Upper lobe of right lung (tissue), 1 donor: ENCODE measurements around the gene SETD6. TPM values are rescaled to one million over a fixed set of nuclear protein-coding genes. Genes with fewer than 3 reads are reported as not detected.
A peak's percentile ranks its signal among the peaks of the same experiment; 100 is the strongest.

Experiments
- ATAC-seq: fragments of 200-7000 bp; cut with Tn5 transposase; one replicate; pipeline ENCODE4 v1.9.1; 2020; ENCODE audit warnings: mild to moderate bottlenecking, moderate library complexity
- DNase-seq: peaks from one replicate; pipeline ENCODE4 v3.0.0-alpha.2; 2020
- H3K27ac ChIP-seq: fragments of 200-600 bp; one replicate; pipeline ENCODE4 v1.8.0; 2022
- H3K27me3 ChIP-seq: fragments of 200-600 bp; one replicate; pipeline ENCODE4 v1.8.0; 2022; ENCODE audit warnings: mild to moderate bottlenecking
- H3K36me3 ChIP-seq: fragments of 200-600 bp; one replicate; pipeline ENCODE4 v1.8.0; 2022
- H3K4me1 ChIP-seq: fragments of 200-600 bp; one replicate; pipeline ENCODE4 v1.8.0; 2022
- H3K4me3 ChIP-seq: fragments of 200-600 bp; one replicate; pipeline ENCODE4 v1.8.0; 2022; ENCODE audit warnings: mild to moderate bottlenecking
- H3K9me3 ChIP-seq: fragments of 200-600 bp; one replicate; pipeline ENCODE4 v1.8.0; 2022
- CTCF ChIP-seq: fragments of 200-600 bp; IDR thresholded peaks from one replicate; pipeline ENCODE4 v1.8.0; 2022; ENCODE audit warnings: antibody characterized with exemption
- intact Hi-C: fragments of 100-400 bp; cut with DNase I; formaldehyde crosslinking; loops from one replicate; pipeline ENCODE4 v1.11.0; 2022
- long read RNA-seq: library from polyadenylated mRNA; unstranded; transcript quantifications from one replicate; pipeline ENCODE4 v2.0.0, GENCODE V29; 2021
- total RNA-seq: library from RNA; stranded (reverse); fragmentation: NEBNext Ultra II Directional; extraction: Animal tissue kit (Norgen Biotek cat#: 25700); gene quantifications from one replicate; pipeline ENCODE4 v1.2.1, GENCODE V29; 2021
- donor health status: DM: no; HTN: yes; CAD: no; lungs with severe emphysema.

SETD6 gene
- 22.0 TPM for total RNA-seq
- long read RNA-seq, transcript SETD6-201 (8 exons, 1,553 nt) = major isoform, 8 of 27 reads
- long read RNA-seq, partial matches to known transcripts = 1 of 27 reads
- long read RNA-seq, other reads (novel, unspliced or antisense) = 14 of 27 reads

- Histone ChIP-seq H3K27me3 (no peaks in the 10 kb centered on the region), H3K9me3 (no peaks in the 10 kb centered on the region), H3K27ac (peak within 1 kb of the TSS; percentile 82), H3K36me3 (peaks cover 34% of the 10 kb centered on the region), H3K4me1 (peaks cover 16% of the 10 kb centered on the region), H3K4me3 (peak within 1 kb of the TSS; percentile 96)
- intact Hi-C loops = no loop called here
- DNase-seq (peak; percentile 95), ATAC-seq (peak; percentile 95)
- peak; percentile 14 for TF ChIP-seq CTCF
Observed at GRCh38 chr16:58515125-58515870, at the start of gene SETD6. TSS of gene SETD6 (plus strand) at chr16:58515517. CDS start at chr16:58515538, 21 bp downstream.

- no peak for ATAC-seq
- H3K27me3 ChIP-seq = peaks cover 63% of the 10 kb centered on the region
Observed at GRCh38 chr16:58465817-58466216, 49.5 kb upstream of the SETD6 start.

GRCh38 chr16:58466396-58466795, 48.9 kb upstream of the SETD6 start:
- DNase-seq = no peak

More at GRCh38 chr16:58465817-58466216, 49.5 kb upstream of the SETD6 start:
- Histone ChIP-seq H3K27ac (no peak overlapping the region), H3K4me3 (peak overlapping the region; percentile 52), H3K36me3 (no peaks in the 10 kb centered on the region), H3K9me3 (no peaks in the 10 kb centered on the region), H3K4me1 (peaks cover 6% of the 10 kb centered on the region)
- DNase-seq = no peak
- no peak for TF ChIP-seq CTCF
- intact Hi-C loops = no loop called here

GRCh38 chr16:58467905-58468304, 47.4 kb upstream of the SETD6 start:
- Histone ChIP-seq H3K9me3 (no peaks in the 10 kb centered on the region), H3K4me1 (peaks cover 6% of the 10 kb centered on the region), H3K27ac (no peak overlapping the region), H3K36me3 (no peaks in the 10 kb centered on the region), H3K27me3 (peaks cover 63% of the 10 kb centered on the region), H3K4me3 (no peak overlapping the region)
- ATAC-seq (no peak), DNase-seq (no peak)
- intact Hi-C loops = no loop called here
- no peak for TF ChIP-seq CTCF

More at GRCh38 chr16:58466396-58466795, 48.9 kb upstream of the SETD6 start:
- intact Hi-C loops = no loop called here
- Histone ChIP-seq H3K27me3 (peaks cover 63% of the 10 kb centered on the region), H3K9me3 (no peaks in the 10 kb centered on the region), H3K27ac (no peak overlapping the region), H3K4me3 (no peak overlapping the region), H3K36me3 (no peaks in the 10 kb centered on the region), H3K4me1 (peaks cover 6% of the 10 kb centered on the region)
- no peak for TF ChIP-seq CTCF
- no peak for ATAC-seq

GRCh38 chr16:58471209-58471975, 43.9 kb upstream of the SETD6 start:
- H3K4me3 ChIP-seq = no peak overlapping the region
- intact Hi-C loops = loop anchor here (5.0 kb wide), 1 partner anchor 49 kb away; no protein-coding TSS in a partner anchor
- no peak for TF ChIP-seq CTCF
- peaks cover 32% of the 10 kb centered on the region for H3K27me3 ChIP-seq
- DNase-seq (no peak), ATAC-seq (peak; percentile 30)
- no peaks in the 10 kb centered on the region for H3K4me1 ChIP-seq
- H3K36me3 ChIP-seq = no peaks in the 10 kb centered on the region
- no peaks in the 10 kb centered on the region for H3K9me3 ChIP-seq
- H3K27ac ChIP-seq = no peak overlapping the region
